ENCODE data around the gene TCF7L1.

The TCF7L1 gene

DNA sequence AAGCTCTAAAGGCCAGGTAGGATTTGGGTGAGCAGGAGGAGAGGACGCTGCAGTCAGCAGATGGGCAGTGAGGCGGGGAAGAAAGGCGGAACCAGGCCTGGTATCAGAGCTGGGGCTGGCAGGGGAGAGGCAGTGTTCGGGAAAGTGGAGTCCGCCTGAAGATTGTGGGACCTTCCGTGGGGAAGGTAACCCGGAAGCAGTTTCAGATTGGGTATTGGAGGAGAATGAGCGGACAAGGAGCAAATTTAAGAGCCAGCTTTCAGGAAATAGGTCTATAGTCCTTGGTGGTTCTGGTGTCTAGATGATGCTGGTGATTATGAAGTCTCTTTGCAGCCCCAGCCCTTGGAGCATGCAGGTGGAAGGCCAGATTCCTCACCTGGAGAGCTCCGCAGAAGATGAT, 51.0 kb downstream of the TCF7L1 start:
- TF ChIP-seq, protein P1, sequence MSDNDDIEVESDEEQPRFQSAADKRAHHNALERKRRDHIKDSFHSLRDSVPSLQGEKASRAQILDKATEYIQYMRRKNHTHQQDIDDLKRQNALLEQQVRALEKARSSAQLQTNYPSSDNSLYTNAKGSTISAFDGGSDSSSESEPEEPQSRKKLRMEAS (IDR thresholded peaks at IDR 0.05; ENCODE audit: low read depth, low read length) = no peak
- no peak for TF ChIP-seq MYC (IDR thresholded peaks at IDR 0.05; ENCODE audit: low read depth, low read length)
- TF ChIP-seq, protein P2, sequence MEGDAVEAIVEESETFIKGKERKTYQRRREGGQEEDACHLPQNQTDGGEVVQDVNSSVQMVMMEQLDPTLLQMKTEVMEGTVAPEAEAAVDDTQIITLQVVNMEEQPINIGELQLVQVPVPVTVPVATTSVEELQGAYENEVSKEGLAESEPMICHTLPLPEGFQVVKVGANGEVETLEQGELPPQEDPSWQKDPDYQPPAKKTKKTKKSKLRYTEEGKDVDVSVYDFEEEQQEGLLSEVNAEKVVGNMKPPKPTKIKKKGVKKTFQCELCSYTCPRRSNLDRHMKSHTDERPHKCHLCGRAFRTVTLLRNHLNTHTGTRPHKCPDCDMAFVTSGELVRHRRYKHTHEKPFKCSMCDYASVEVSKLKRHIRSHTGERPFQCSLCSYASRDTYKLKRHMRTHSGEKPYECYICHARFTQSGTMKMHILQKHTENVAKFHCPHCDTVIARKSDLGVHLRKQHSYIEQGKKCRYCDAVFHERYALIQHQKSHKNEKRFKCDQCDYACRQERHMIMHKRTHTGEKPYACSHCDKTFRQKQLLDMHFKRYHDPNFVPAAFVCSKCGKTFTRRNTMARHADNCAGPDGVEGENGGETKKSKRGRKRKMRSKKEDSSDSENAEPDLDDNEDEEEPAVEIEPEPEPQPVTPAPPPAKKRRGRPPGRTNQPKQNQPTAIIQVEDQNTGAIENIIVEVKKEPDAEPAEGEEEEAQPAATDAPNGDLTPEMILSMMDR (IDR thresholded peaks at IDR 0.05; ENCODE audit: low read depth, low read length) = no peak
- no peak for TF ChIP-seq POLR2A (IDR thresholded peaks at IDR 0.05; ENCODE audit: extremely low read depth, insufficient read length)
- no peak for DNase-seq (ENCODE audit: low read depth)
- H3K4me3 ChIP-seq (ENCODE audit: low read depth, low read length) = no peak overlapping the region

DNA sequence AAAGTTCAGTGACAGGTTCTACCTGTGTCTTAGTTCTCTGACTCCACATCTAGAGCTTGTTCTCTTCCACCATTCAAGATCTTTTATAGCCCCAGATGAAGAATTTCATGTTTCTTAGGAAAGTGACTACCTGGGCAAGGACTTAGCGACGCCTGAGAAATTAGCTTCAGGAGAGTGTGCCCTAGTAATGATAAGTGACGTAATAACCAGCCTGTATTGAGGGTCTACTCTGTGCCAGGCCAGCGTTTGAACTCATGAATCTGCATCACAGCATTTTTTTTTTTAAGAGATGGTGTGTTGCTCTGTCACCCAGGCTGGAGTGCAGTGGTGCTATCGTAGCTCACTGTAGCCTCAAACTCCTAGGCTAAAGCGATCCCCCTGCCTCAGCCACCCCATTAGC, 51.8 kb downstream of the TCF7L1 start:
- H3K4me3 ChIP-seq (ENCODE audit: low read depth, low read length) = no peak overlapping the region
- TF ChIP-seq, protein P2 (IDR thresholded peaks at IDR 0.05; ENCODE audit: low read depth, low read length) = no peak
- TF ChIP-seq MYC (IDR thresholded peaks at IDR 0.05; ENCODE audit: low read depth, low read length) (no peak), POLR2A (IDR thresholded peaks at IDR 0.05; ENCODE audit: extremely low read depth, insufficient read length) (no peak)
- TF ChIP-seq, protein P1 (IDR thresholded peaks at IDR 0.05; ENCODE audit: low read depth, low read length) = no peak

DNA sequence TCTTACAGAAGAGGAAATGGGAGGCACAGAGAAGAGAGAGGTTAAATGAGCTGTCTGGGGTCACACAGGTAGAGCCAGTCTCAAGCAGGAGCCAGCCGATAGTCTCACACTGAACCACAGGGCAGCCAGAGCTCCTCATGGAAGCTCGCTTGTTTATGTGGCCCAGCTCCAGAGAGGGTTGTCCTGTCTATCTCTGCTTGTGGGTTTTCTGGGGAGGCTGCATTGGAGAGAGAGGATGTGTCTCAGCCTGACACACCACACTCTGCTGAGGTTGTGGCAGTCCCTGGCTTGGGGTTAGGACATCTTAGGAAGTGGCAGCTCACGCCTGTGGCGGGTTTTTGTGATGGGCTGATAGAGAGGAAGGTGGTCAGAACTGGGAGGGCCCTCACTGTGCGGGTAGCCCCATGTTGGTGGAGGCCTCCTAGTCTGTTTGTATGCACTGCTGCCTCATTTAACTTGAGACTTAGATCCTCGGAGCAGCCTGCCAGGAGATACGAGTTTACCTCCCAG, 52.3 kb downstream of the TCF7L1 start:
- TF ChIP-seq, protein P2 (IDR thresholded peaks at IDR 0.05; ENCODE audit: low read depth, low read length) = no peak
- TF ChIP-seq POLR2A (IDR thresholded peaks at IDR 0.05; ENCODE audit: extremely low read depth, insufficient read length) = no peak
- TF ChIP-seq, protein P1 (IDR thresholded peaks at IDR 0.05; ENCODE audit: low read depth, low read length) = no peak
- TF ChIP-seq MYC (IDR thresholded peaks at IDR 0.05; ENCODE audit: low read depth, low read length) = no peak
- DNase-seq (ENCODE audit: low read depth) = no peak
- no peak overlapping the region for H3K4me3 ChIP-seq (ENCODE audit: low read depth, low read length)

More for the DNA sequence above, 51.8 kb downstream of the TCF7L1 start:
- no peak for DNase-seq (ENCODE audit: low read depth)

DNA sequence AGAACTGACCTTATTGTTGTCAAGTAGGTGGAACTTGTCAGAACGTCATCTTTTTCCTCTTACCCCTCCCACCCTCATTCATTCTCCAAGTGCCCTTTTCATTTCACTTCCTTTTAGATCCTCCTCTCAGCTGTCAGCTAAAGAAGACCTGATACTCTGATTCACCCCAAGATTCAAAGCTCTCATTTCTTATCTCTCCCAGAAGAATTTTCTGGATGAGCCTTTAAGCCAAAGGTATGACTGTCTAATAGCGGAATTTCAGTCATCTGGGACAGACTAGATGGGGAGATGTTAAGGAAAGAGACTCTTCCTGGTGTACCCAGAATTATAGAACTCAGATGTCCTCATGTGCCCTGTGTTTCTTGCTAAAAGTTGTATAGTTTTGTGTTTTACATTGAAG, 53.9 kb downstream of the TCF7L1 start:
- TF ChIP-seq POLR2A (IDR thresholded peaks at IDR 0.05; ENCODE audit: extremely low read depth, insufficient read length) (no peak), MYC (IDR thresholded peaks at IDR 0.05; ENCODE audit: low read depth, low read length) (no peak)
- TF ChIP-seq, protein P1 (IDR thresholded peaks at IDR 0.05; ENCODE audit: low read depth, low read length) = no peak
- TF ChIP-seq, protein P2 (IDR thresholded peaks at IDR 0.05; ENCODE audit: low read depth, low read length) = no peak
- no peak overlapping the region for H3K4me3 ChIP-seq (ENCODE audit: low read depth, low read length)
- no peak for DNase-seq (ENCODE audit: low read depth)

DNA sequence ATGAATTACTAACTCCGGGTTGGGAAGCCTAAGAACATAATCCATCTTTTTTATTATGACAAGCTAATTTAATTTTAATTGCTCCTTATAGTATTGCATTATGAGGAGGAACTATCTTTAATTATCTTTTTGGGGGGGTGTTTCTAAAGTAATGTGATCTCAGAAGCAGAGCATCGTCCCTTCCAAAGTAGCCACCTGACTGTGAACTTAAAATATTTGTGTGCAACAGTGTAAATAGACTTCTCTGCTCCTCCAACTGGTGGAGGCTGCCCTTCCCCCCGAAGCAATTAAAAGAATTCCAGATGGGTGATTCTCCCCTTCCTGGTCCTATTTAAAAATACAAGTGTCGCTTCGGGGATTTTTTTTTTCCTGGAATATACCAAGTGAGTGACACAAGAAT, 55.7 kb downstream of the TCF7L1 start:
- no peak overlapping the region for H3K4me3 ChIP-seq (ENCODE audit: low read depth, low read length)
- TF ChIP-seq, protein P1 (IDR thresholded peaks at IDR 0.05; ENCODE audit: low read depth, low read length) = no peak
- TF ChIP-seq MYC (IDR thresholded peaks at IDR 0.05; ENCODE audit: low read depth, low read length) = no peak
- no peak for DNase-seq (ENCODE audit: low read depth)

DNA sequence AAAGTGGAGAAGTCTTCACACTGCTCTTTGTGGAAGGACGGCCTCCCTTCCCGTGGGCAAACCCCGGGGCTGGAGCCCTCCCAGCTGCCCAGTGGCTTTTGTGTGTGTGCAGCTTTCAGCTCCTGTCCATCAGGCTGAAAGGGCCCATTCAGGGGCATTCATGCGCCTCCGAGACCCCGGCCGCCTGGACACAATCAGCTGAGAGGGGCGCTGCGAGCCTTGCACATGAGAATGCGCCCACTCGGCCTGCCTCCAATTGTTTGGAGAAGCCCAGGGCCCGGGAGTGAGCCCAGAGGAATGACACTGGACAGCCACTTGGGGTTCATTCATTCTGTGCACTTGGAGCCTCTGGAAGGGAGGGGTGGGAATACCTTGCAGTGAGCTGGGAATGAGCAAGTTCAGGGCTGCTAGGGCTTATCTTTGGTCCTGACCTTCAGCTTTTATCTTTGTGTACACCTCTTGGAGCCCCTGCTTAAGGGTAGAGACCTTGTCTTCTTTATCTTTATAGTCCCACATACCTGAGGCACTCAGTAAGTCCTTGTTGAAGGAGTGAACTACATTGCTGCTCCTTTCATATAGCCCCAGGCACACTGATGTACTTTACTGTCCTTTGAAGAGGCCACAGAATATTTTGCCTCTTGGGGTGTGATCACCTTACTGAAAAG, 56.5 kb downstream of the TCF7L1 start:
- H3K4me3 ChIP-seq (ENCODE audit: low read depth, low read length) = no peak overlapping the region
- no peak for TF ChIP-seq POLR2A (IDR thresholded peaks at IDR 0.05; ENCODE audit: extremely low read depth, insufficient read length)
- no peak for TF ChIP-seq MYC (IDR thresholded peaks at IDR 0.05; ENCODE audit: low read depth, low read length)
- TF ChIP-seq, protein P1 (IDR thresholded peaks at IDR 0.05; ENCODE audit: low read depth, low read length) = no peak
- TF ChIP-seq, protein P2 (IDR thresholded peaks at IDR 0.05; ENCODE audit: low read depth, low read length) = no peak
- DNase-seq (ENCODE audit: low read depth) = no peak

Measured in NB4 (cell line).